Neural cell (in vitro differentiated cells): ENCODE results near the gene PLPP3.

Experiments used
- CTCF ChIP-seq: fragments of 450-650 bp; IDR thresholded peaks from 2 replicates; pipeline ENCODE4 v1.5.1; 2014; ENCODE audit warnings: antibody characterized with exemption, mild to moderate bottlenecking, moderate library complexity; ENCODE audit not compliant: poor library complexity, severe bottlenecking
- EP300 ChIP-seq: fragments of 450-650 bp; conservative IDR thresholded peaks from 2 replicates; pipeline ENCODE4 v1.6.1; 2014; ENCODE audit warnings: antibody characterized with exemption, mild to moderate bottlenecking, moderate library complexity; ENCODE audit not compliant: poor library complexity, severe bottlenecking
- MXI1 ChIP-seq: fragments of 450-650 bp; conservative IDR thresholded peaks from 2 replicates; pipeline ENCODE4 v1.6.1; 2014; ENCODE audit warnings: antibody characterized with exemption, mild to moderate bottlenecking; ENCODE audit not compliant: poor library complexity, severe bottlenecking
- SMC3 ChIP-seq: fragments of 450-650 bp; conservative IDR thresholded peaks from 2 replicates; pipeline ENCODE4 v1.6.1; 2014; ENCODE audit warnings: antibody characterized with exemption, mild to moderate bottlenecking, moderate library complexity; ENCODE audit not compliant: poor library complexity

- TF ChIP-seq CTCF, result no peak
- no peak for TF ChIP-seq EP300
- no peak for TF ChIP-seq SMC3
- TF ChIP-seq MXI1, result no peak
Measured at GRCh38 chr1:56590520-56591011, 11.2 kb upstream of the PLPP3 start.
